Trophoblast cell (in vitro differentiated cells and primary cell): ENCODE data around the gene REXO2. TPM values are rescaled to one million over a fixed set of nuclear protein-coding genes. Genes with fewer than 3 reads are reported as not detected.

Source experiments
- DNase-seq, 2 donors: peaks; one replicate each; pipeline ENCODE4 v3.0.0-alpha.2; 2016
- H2AFZ ChIP-seq: 2 replicates; pipeline ENCODE4 v1.6.1; 2013; ENCODE audit warnings: low read length, moderate library complexity, mild to moderate bottlenecking; ENCODE audit not compliant: insufficient read depth, poor library complexity
- H2AK5ac ChIP-seq: 2 replicates; pipeline ENCODE4 v1.6.1; 2013; ENCODE audit warnings: mild to moderate bottlenecking, low read length
- H2BK120ac ChIP-seq: 2 replicates; pipeline ENCODE4 v1.6.1; 2013; ENCODE audit warnings: low read length, mild to moderate bottlenecking, moderate library complexity; ENCODE audit not compliant: insufficient read depth, poor library complexity
- H2BK12ac ChIP-seq: 2 replicates; pipeline ENCODE4 v1.6.1; 2013; ENCODE audit warnings: mild to moderate bottlenecking, low read length, moderate library complexity
- H2BK5ac ChIP-seq: 2 replicates; pipeline ENCODE4 v1.6.1; 2013; ENCODE audit warnings: low read length, low read depth, moderate library complexity, mild to moderate bottlenecking; ENCODE audit not compliant: poor library complexity
- H3K14ac ChIP-seq: 2 replicates; pipeline ENCODE4 v1.6.1; 2013; ENCODE audit warnings: mild to moderate bottlenecking, low read length
- H3K18ac ChIP-seq: 2 replicates; pipeline ENCODE4 v1.6.1; 2013; ENCODE audit warnings: mild to moderate bottlenecking, low read length
- H3K23ac ChIP-seq: 2 replicates; pipeline ENCODE4 v1.6.1; 2013; ENCODE audit warnings: low read length
- H3K27ac ChIP-seq: 2 replicates; pipeline ENCODE4 v1.5.1; 2013; ENCODE audit warnings: low read depth, mild to moderate bottlenecking, inconsistent platforms, low read length, moderate library complexity
- H3K27me3 ChIP-seq: 2 replicates; pipeline ENCODE4 v1.6.1; 2013; ENCODE audit warnings: inconsistent platforms, mild to moderate bottlenecking, low read length, moderate library complexity; ENCODE audit not compliant: insufficient read depth
- H3K36me3 ChIP-seq, 2 experiments: 1 replicate in 1 of 2; 2 replicates in 1 of 2; pipeline ENCODE4 v1.6.1; 2013; ENCODE audit warnings: low read length in 2 of 2, mild to moderate bottlenecking in 2 of 2, moderate library complexity in 1 of 2; ENCODE audit not compliant: insufficient read depth in 2 of 2, control insufficient read depth in 1 of 2
- H3K4ac ChIP-seq: 2 replicates; pipeline ENCODE4 v1.6.1; 2013; ENCODE audit warnings: low read depth, mild to moderate bottlenecking, low read length, moderate library complexity
- H3K4me1 ChIP-seq, 2 experiments: 1 replicate in 1 of 2; 2 replicates in 1 of 2; pipeline ENCODE4 v1.6.1; 2013; ENCODE audit warnings: low read length in 2 of 2, mild to moderate bottlenecking in 2 of 2, moderate library complexity in 1 of 2; ENCODE audit not compliant: insufficient read depth in 2 of 2, control insufficient read depth in 1 of 2
- H3K4me2 ChIP-seq: 2 replicates; pipeline ENCODE4 v1.6.1; 2013; ENCODE audit warnings: inconsistent platforms, mild to moderate bottlenecking, low read length, moderate library complexity
- H3K4me3 ChIP-seq: 2 replicates; pipeline ENCODE4 v1.5.1; 2013; ENCODE audit warnings: mild to moderate bottlenecking, low read depth, low read length, inconsistent platforms
- H3K79me1 ChIP-seq: one replicate; pipeline ENCODE4 v1.6.1; 2013; ENCODE audit warnings: low read length
- H3K79me2 ChIP-seq: 2 replicates; pipeline ENCODE4 v1.6.1; 2013; ENCODE audit warnings: low read length, mild to moderate bottlenecking; ENCODE audit not compliant: control insufficient read depth, insufficient read depth, poor library complexity
- H3K9ac ChIP-seq: 2 replicates; pipeline ENCODE4 v1.6.1; 2013; ENCODE audit warnings: mild to moderate bottlenecking, low read length
- H3K9me3 ChIP-seq: 2 replicates; pipeline ENCODE4 v1.6.1; 2013; ENCODE audit warnings: low read depth, mild to moderate bottlenecking, control low read depth, inconsistent platforms, low read length; ENCODE audit not compliant: insufficient read depth
- H4K12ac ChIP-seq: 2 replicates; pipeline ENCODE4 v1.6.1; 2013; ENCODE audit warnings: low read depth, mild to moderate bottlenecking, low read length, moderate library complexity
- H4K8ac ChIP-seq: 2 replicates; pipeline ENCODE4 v1.6.1; 2013; ENCODE audit warnings: low read depth, mild to moderate bottlenecking, low read length, moderate library complexity
- H4K91ac ChIP-seq: one replicate; pipeline ENCODE4 v1.6.1; 2013; ENCODE audit warnings: low read depth, mild to moderate bottlenecking, low read length, moderate library complexity
- WGBS: extraction: QIAGEN DNeasy Blood & Tissue Kit; methylation state at CpG from one replicate; pipeline ENCODE4 v1.1.7; 2013; ENCODE audit warnings: missing lambda C conversion rate; ENCODE audit not compliant: insufficient read length, insufficient coverage; ENCODE audit errors: extremely low coverage; 5-methylcytosine and 5-hydroxymethylcytosine counted together
- polyA plus RNA-seq: library from polyadenylated mRNA; stranded (reverse); fragments of 200-250 nt; gene quantifications from 2 replicates; pipeline ENCODE4 v1.2.3, GENCODE V29; 2013

The REXO2 gene
- polyA plus RNA-seq, result 170 and 172 TPM in 2 replicates

- WGBS, result no CpG with 5 or more reads among the region's 64 CpGs
- Histone ChIP-seq H3K79me2 (peaks cover 10% of the 10 kb centered on the region), H3K4me2 (peak within 1 kb of the TSS; percentile 71), H2AK5ac (peak within 1 kb of the TSS; percentile 9), H4K12ac (peak within 1 kb of the TSS; percentile 64), H2BK5ac (peak within 1 kb of the TSS; percentile 86), H2BK120ac (peak within 1 kb of the TSS; percentile 82), H3K4me3 (peak within 1 kb of the TSS; percentile 99), H2AFZ (peak within 1 kb of the TSS; percentile 50), H3K27ac (peak within 1 kb of the TSS; percentile 92), H4K8ac (peak within 1 kb of the TSS; percentile 67), H3K4ac (peak within 1 kb of the TSS; percentile 91), H4K91ac (peak within 1 kb of the TSS; percentile 86), H2BK12ac (peak within 1 kb of the TSS; percentile 66), H3K14ac (peak within 1 kb of the TSS; percentile 83), H3K9ac (peak within 1 kb of the TSS; percentile 95), H3K9me3 (peaks cover 2% of the 10 kb centered on the region), H3K36me3 (peaks cover 0 to 1% of the 10 kb centered on the region in 2 experiments), H3K23ac (no peak within 1 kb of the TSS), H3K4me1 (peaks cover 6 to 10% of the 10 kb centered on the region in 2 experiments), H3K18ac (peak within 1 kb of the TSS; percentile 89), H3K27me3 (no peaks in the 10 kb centered on the region), H3K79me1 (peaks cover 12% of the 10 kb centered on the region)
- DNase-seq, result peak; percentile 98 to 99
Observed at GRCh38 chr11:114439229-114440120, at the start of gene REXO2. TSS of gene REXO2 (plus strand) at chr11:114439467. CDS start at chr11:114439529, 62 bp downstream.

- Histone ChIP-seq H3K27ac (no peak overlapping the region), H3K9me3 (no peaks in the 10 kb centered on the region), H3K23ac (no peak overlapping the region), H3K4me1 (peaks cover 2% of the 10 kb centered on the region in 2 experiments), H2BK120ac (no peak overlapping the region), H3K4me2 (no peak overlapping the region), H4K8ac (no peak overlapping the region), H3K9ac (no peak overlapping the region), H3K27me3 (no peaks in the 10 kb centered on the region), H3K18ac (no peak overlapping the region), H3K4me3 (no peak overlapping the region), H3K79me1 (no peaks in the 10 kb centered on the region), H2AK5ac (no peak overlapping the region), H4K12ac (no peak overlapping the region), H2BK12ac (no peak overlapping the region), H3K36me3 (no peaks in the 10 kb centered on the region), H2AFZ (no peak overlapping the region), H3K14ac (no peak overlapping the region), H3K4ac (no peak overlapping the region), H3K79me2 (no peaks in the 10 kb centered on the region), H2BK5ac (no peak overlapping the region), H4K91ac (no peak overlapping the region)
- no CpG with 5 or more reads among the region's 4 CpGs for WGBS
- DNase-seq, result no peak
Observed at GRCh38 chr11:114392735-114393667, 46.3 kb upstream of the REXO2 start.

GRCh38 chr11:114395736-114396135, 43.5 kb upstream of the REXO2 start:
- Histone ChIP-seq H4K8ac (no peak overlapping the region), H3K27ac (no peak overlapping the region), H3K9ac (no peak overlapping the region), H2AK5ac (no peak overlapping the region), H3K79me2 (peaks cover 7% of the 10 kb centered on the region), H3K36me3 (no peaks in the 10 kb centered on the region), H3K27me3 (no peaks in the 10 kb centered on the region), H3K4me2 (no peak overlapping the region), H3K23ac (no peak overlapping the region), H2BK12ac (no peak overlapping the region), H2BK5ac (no peak overlapping the region), H3K9me3 (no peaks in the 10 kb centered on the region), H4K91ac (no peak overlapping the region), H3K14ac (no peak overlapping the region), H3K4me3 (no peak overlapping the region), H3K4me1 (peaks cover 2% of the 10 kb centered on the region in 2 experiments), H3K18ac (no peak overlapping the region), H2AFZ (no peak overlapping the region), H3K79me1 (peaks cover 11% of the 10 kb centered on the region), H3K4ac (no peak overlapping the region), H4K12ac (no peak overlapping the region), H2BK120ac (no peak overlapping the region)
- peak in 1 of 2 donors; percentile 36 for DNase-seq
- no CpG with 5 or more reads among the region's 3 CpGs for WGBS

- H4K12ac ChIP-seq, result no peak overlapping the region
- no peak overlapping the region for H2BK5ac ChIP-seq
- H4K91ac ChIP-seq, result no peak overlapping the region
- H3K9me3 ChIP-seq, result no peaks in the 10 kb centered on the region
- H3K9ac ChIP-seq, result no peak overlapping the region
- H2BK12ac ChIP-seq, result no peak overlapping the region
- DNase-seq, result no peak
- H3K36me3 ChIP-seq, result no peaks in the 10 kb centered on the region
- H3K27ac ChIP-seq, result no peak overlapping the region
- peaks cover 9% of the 10 kb centered on the region for H3K79me2 ChIP-seq
- H4K8ac ChIP-seq, result no peak overlapping the region
- H3K27me3 ChIP-seq, result no peaks in the 10 kb centered on the region
- peaks cover 2% of the 10 kb centered on the region in 2 experiments for H3K4me1 ChIP-seq
- no peak overlapping the region for H3K4me3 ChIP-seq
- H3K14ac ChIP-seq, result no peak overlapping the region
- H3K4me2 ChIP-seq, result no peak overlapping the region
- H3K79me1 ChIP-seq, result peaks cover 13% of the 10 kb centered on the region
- H3K18ac ChIP-seq, result no peak overlapping the region
- H2AFZ ChIP-seq, result no peak overlapping the region
- no peak overlapping the region for H3K23ac ChIP-seq
- H2BK120ac ChIP-seq, result no peak overlapping the region
- no peak overlapping the region for H2AK5ac ChIP-seq
- no peak overlapping the region for H3K4ac ChIP-seq
Observed at GRCh38 chr11:114396916-114397315, 42.4 kb upstream of the REXO2 start.
